ENCODE measurements around the gene CAPRIN1.

DNA sequence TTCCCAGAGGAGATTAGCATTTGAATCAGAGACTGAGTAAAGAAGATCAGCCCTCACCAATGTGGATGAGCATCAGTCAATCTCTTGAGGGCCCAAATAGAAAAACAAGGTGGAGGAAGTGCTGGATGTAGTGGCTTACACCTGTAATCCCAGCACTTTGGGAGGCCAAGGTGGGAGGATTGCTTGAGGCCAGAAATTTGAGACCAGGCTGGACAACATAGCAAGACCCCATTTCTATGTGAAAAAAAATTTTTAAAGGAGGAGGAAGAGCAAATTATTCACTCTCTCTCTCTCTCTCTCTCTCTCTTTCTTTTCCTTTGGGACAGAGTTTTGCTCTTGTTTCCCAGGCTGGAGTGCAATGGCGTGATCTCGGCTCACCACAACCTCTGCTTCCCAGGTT lies 18.1 kb upstream of the CAPRIN1 start:
- TF ChIP-seq, protein P1, sequence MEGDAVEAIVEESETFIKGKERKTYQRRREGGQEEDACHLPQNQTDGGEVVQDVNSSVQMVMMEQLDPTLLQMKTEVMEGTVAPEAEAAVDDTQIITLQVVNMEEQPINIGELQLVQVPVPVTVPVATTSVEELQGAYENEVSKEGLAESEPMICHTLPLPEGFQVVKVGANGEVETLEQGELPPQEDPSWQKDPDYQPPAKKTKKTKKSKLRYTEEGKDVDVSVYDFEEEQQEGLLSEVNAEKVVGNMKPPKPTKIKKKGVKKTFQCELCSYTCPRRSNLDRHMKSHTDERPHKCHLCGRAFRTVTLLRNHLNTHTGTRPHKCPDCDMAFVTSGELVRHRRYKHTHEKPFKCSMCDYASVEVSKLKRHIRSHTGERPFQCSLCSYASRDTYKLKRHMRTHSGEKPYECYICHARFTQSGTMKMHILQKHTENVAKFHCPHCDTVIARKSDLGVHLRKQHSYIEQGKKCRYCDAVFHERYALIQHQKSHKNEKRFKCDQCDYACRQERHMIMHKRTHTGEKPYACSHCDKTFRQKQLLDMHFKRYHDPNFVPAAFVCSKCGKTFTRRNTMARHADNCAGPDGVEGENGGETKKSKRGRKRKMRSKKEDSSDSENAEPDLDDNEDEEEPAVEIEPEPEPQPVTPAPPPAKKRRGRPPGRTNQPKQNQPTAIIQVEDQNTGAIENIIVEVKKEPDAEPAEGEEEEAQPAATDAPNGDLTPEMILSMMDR (IDR thresholded peaks at IDR 0.05) = no peak
- no peak for TF ChIP-seq POLR2A (IDR thresholded peaks at IDR 0.05)
